HepG2 (cell line): ENCODE measurements around the gene SNX15. TPM values are rescaled to one million over a fixed set of nuclear protein-coding genes. Genes with fewer than 3 reads are reported as not detected.

Source experiments
- GFI1 ChIP-seq: sonication (generic); formaldehyde crosslinking; IDR thresholded peaks from 2 replicates; pipeline ENCODE4 v1.5.0; 2020; ENCODE audit warnings: missing genetic modification reagents, mild to moderate bottlenecking, borderline replicate concordance
- IRF2 ChIP-seq: IDR thresholded peaks from 2 replicates; pipeline ENCODE4 v1.6.1; 2018; ENCODE audit warnings: missing genetic modification reagents, missing compliant biosample characterization
- KDM5B ChIP-seq: sonication (generic); formaldehyde crosslinking; IDR thresholded peaks from 2 replicates; pipeline ENCODE4 v1.4.0; 2020; ENCODE audit warnings: missing genetic modification reagents, mild to moderate bottlenecking, borderline replicate concordance
- MAF1 ChIP-seq: sonication (generic); formaldehyde crosslinking; IDR thresholded peaks from 2 replicates; pipeline ENCODE4 v1.5.0; 2020; ENCODE audit warnings: missing genetic modification reagents, borderline replicate concordance
- MBNL3 ChIP-seq: fragments of 250-450 bp; sonication (Bioruptor Pico); conservative IDR thresholded peaks from 2 replicates; pipeline ENCODE4 v1.8.0; 2022; ENCODE audit warnings: mild to moderate bottlenecking, inconsistent platforms
- MXI1 ChIP-seq: IDR thresholded peaks from 3 replicates; pipeline ENCODE4 v1.6.1; 2012; ENCODE audit warnings: low read depth, low read length, inconsistent platforms, borderline replicate concordance
- POLR2G ChIP-seq: fragments of 200-400 bp; formaldehyde crosslinking; IDR thresholded peaks from 2 replicates; pipeline ENCODE4 v1.6.1; 2018; ENCODE audit warnings: mild to moderate bottlenecking, low read depth, low read length, moderate library complexity
- TEAD3 ChIP-seq: optimal IDR thresholded peaks from 2 replicates; pipeline ENCODE3; 2016; ENCODE audit warnings: borderline replicate concordance
- ZNF292 ChIP-seq: sonication (generic); formaldehyde crosslinking; IDR thresholded peaks from 2 replicates; pipeline ENCODE4 v1.8.1; 2022; ENCODE audit warnings: mild to moderate bottlenecking, low read depth, missing genetic modification reagents, borderline replicate concordance
- ZNF598 ChIP-seq: sonication (generic); formaldehyde crosslinking; IDR thresholded peaks from 2 replicates; pipeline ENCODE4 v1.5.1; 2020; ENCODE audit warnings: mild to moderate bottlenecking, missing genetic modification reagents, borderline replicate concordance
- ZNF607 ChIP-seq: sonication (generic); formaldehyde crosslinking; IDR thresholded peaks from 2 replicates; pipeline ENCODE4 v1.5.1; 2020; ENCODE audit warnings: missing genetic modification reagents, mild to moderate bottlenecking, borderline replicate concordance
- polyA plus RNA-seq, 8 experiments: library from polyadenylated mRNA; depleted of rRNA in 3 of 8; stranded (reverse) in 7 of 8; unstranded in 1 of 8; fragments of >200 nt; fragmentation: Illumina TruSeq in 4 of 8; extraction: Trizol in 4 of 8; gene quantifications; 2 replicates each; pipeline versions ENCODE4 v1.2.1 to v1.2.3, GENCODE V29; 2011 to 2016; ENCODE audit warnings: low read depth in 4 of 8, missing spikeins in 1 of 8, mixed read lengths in 1 of 8; ENCODE audit not compliant: insufficient read depth in 1 of 8
- total RNA-seq, 5 experiments: library from RNA; depleted of rRNA; stranded (reverse); fragments of >200 nt; fragmentation: Illumina TruSeq; extraction: Trizol; gene quantifications; 2 replicates each; pipeline ENCODE4 v1.2.3, GENCODE V29; 2016; ENCODE audit warnings: low read depth in 1 of 5
- TF ChIP-seq, protein P1 (sequence below): sonication (generic); formaldehyde crosslinking; IDR thresholded peaks from 2 replicates; pipeline ENCODE4 v1.8.0; 2022; ENCODE audit warnings: missing genetic modification reagents, mild to moderate bottlenecking, borderline replicate concordance
- TF ChIP-seq, protein P2 (sequence below): sonication (generic); formaldehyde crosslinking; IDR thresholded peaks from 2 replicates; pipeline ENCODE4 v1.5.0; 2020; ENCODE audit warnings: mild to moderate bottlenecking, missing genetic modification reagents
- TF ChIP-seq, protein P3 (sequence below): sonication (generic); formaldehyde crosslinking; IDR thresholded peaks from 2 replicates; pipeline ENCODE4 v1.5.0; 2020; ENCODE audit warnings: mild to moderate bottlenecking, missing genetic modification reagents, borderline replicate concordance
- TF ChIP-seq, protein P4 (sequence below): sonication (generic); formaldehyde crosslinking; IDR thresholded peaks from 2 replicates; pipeline ENCODE4 v1.5.0; 2020; ENCODE audit warnings: mild to moderate bottlenecking, missing genetic modification reagents, borderline replicate concordance

The SNX15 gene
- total and polyA plus RNA-seq, 2 of the 13 experiments (the other 11 are each of a cell fraction or from before 2014, with no cell fraction given) = 19.1 to 22.6 TPM

DNA sequence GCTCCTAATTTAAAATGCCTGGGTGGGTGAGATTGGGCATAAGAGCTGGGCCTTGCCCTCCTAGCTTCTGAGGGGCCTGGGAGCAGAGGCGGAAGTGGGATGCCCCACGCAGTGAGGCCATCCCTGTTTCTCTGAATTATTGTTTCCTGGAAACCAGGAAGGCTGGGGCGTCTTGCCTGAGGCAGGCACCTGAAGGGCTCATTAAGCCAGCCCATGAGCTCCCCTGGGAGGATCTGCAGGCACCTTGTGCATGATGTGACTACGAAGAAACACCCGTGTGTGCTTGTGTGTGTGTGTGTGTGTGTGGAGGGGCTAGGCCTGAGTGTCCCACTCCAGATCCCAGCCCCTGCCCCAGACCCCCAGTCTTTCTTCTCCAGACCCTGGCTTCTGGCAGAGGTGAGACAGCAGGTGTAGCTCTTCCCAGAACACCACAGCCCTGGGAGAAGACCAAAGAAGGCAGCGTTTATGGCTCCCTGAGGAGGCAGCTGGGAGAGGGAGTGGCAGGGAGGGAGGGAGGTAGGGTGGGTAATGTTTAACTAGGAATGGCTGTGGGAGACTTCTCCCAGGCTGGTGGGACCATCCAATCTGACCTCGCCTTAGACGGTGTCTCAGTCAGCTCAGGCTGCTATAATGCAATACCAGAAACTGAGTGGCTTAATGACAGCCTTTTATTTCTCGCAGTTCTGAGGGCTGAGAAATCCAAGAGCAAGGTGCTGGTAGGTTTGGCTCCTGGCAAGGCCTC, 28.4 kb upstream of the SNX15 start (continued):
- no peak for TF ChIP-seq ZNF607 (CRISPR knock-in tag)
- TF ChIP-seq ZNF292 (CRISPR knock-in tag) = 0 out of 2 replicates have a peak, but pooled peaks have one; percentile 24
- peak; percentile 77; the same call in 1 of the 2 replicates for TF ChIP-seq KDM5B (CRISPR knock-in tag)
- TF ChIP-seq, protein P1, sequence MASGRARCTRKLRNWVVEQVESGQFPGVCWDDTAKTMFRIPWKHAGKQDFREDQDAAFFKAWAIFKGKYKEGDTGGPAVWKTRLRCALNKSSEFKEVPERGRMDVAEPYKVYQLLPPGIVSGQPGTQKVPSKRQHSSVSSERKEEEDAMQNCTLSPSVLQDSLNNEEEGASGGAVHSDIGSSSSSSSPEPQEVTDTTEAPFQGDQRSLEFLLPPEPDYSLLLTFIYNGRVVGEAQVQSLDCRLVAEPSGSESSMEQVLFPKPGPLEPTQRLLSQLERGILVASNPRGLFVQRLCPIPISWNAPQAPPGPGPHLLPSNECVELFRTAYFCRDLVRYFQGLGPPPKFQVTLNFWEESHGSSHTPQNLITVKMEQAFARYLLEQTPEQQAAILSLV (CRISPR knock-in tag) = 0 out of 2 replicates have a peak, but pooled peaks have one; percentile 24
- TF ChIP-seq GFI1 (CRISPR knock-in tag) = 0 out of 2 replicates have a peak, but pooled peaks have one; percentile 23
- TF ChIP-seq ZNF598 (CRISPR knock-in tag) = no peak
- TF ChIP-seq, protein P2, sequence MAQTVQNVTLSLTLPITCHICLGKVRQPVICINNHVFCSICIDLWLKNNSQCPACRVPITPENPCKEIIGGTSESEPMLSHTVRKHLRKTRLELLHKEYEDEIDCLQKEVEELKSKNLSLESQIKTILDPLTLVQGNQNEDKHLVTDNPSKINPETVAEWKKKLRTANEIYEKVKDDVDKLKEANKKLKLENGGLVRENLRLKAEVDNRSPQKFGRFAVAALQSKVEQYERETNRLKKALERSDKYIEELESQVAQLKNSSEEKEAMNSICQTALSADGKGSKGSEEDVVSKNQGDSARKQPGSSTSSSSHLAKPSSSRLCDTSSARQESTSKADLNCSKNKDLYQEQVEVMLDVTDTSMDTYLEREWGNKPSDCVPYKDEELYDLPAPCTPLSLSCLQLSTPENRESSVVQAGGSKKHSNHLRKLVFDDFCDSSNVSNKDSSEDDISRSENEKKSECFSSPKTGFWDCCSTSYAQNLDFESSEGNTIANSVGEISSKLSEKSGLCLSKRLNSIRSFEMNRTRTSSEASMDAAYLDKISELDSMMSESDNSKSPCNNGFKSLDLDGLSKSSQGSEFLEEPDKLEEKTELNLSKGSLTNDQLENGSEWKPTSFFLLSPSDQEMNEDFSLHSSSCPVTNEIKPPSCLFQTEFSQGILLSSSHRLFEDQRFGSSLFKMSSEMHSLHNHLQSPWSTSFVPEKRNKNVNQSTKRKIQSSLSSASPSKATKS (CRISPR knock-in tag) = 0 out of 2 replicates have a peak, but pooled peaks have one; percentile 47
- TF ChIP-seq, protein P3, sequence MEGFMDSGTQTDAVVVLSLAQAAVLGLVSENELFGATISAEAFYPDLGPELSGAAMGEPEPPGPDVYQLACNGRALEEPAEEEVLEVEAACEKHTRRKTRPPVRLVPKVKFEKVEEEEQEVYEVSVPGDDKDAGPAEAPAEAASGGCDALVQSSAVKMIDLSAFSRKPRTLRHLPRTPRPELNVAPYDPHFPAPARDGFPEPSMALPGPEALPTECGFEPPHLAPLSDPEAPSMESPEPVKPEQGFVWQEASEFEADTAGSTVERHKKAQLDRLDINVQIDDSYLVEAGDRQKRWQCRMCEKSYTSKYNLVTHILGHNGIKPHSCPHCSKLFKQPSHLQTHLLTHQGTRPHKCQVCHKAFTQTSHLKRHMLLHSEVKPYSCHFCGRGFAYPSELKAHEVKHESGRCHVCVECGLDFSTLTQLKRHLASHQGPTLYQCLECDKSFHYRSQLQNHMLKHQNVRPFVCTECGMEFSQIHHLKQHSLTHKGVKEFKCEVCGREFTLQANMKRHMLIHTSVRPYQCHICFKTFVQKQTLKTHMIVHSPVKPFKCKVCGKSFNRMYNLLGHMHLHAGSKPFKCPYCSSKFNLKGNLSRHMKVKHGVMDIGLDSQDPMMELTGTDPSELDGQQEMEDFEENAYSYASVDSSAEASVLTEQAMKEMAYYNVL (CRISPR knock-in tag) = 0 out of 2 replicates have a peak, but pooled peaks have one; percentile 5
- TF ChIP-seq TEAD3 = no peak
- 0 out of 2 replicates have a peak, but pooled peaks have one; percentile 28 for TF ChIP-seq POLR2G
- TF ChIP-seq MBNL3 = no peak
- TF ChIP-seq, protein P4, sequence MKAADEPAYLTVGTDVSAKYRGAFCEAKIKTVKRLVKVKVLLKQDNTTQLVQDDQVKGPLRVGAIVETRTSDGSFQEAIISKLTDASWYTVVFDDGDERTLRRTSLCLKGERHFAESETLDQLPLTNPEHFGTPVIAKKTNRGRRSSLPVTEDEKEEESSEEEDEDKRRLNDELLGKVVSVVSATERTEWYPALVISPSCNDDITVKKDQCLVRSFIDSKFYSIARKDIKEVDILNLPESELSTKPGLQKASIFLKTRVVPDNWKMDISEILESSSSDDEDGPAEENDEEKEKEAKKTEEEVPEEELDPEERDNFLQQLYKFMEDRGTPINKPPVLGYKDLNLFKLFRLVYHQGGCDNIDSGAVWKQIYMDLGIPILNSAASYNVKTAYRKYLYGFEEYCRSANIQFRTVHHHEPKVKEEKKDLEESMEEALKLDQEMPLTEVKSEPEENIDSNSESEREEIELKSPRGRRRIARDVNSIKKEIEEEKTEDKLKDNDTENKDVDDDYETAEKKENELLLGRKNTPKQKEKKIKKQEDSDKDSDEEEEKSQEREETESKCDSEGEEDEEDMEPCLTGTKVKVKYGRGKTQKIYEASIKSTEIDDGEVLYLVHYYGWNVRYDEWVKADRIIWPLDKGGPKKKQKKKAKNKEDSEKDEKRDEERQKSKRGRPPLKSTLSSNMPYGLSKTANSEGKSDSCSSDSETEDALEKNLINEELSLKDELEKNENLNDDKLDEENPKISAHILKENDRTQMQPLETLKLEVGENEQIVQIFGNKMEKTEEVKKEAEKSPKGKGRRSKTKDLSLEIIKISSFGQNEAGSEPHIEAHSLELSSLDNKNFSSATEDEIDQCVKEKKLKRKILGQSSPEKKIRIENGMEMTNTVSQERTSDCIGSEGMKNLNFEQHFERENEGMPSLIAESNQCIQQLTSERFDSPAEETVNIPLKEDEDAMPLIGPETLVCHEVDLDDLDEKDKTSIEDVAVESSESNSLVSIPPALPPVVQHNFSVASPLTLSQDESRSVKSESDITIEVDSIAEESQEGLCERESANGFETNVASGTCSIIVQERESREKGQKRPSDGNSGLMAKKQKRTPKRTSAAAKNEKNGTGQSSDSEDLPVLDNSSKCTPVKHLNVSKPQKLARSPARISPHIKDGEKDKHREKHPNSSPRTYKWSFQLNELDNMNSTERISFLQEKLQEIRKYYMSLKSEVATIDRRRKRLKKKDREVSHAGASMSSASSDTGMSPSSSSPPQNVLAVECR (CRISPR knock-in tag) = peak; percentile 33; the same call in 1 of the 2 replicates
- TF ChIP-seq IRF2 (CRISPR knock-in tag) = 0 out of 2 replicates have a peak, but pooled peaks have one; percentile 29
- no peak for TF ChIP-seq MAF1 (CRISPR knock-in tag)
- peak; percentile 11; the same call in 1 of the 3 replicates for TF ChIP-seq MXI1
